Epithelial cell of esophagus (primary cell): ENCODE data around the gene HSPA1A.
"Not testable (repeated sequence)": the region's sequence is repeated elsewhere in the genome, so short reads cannot be mapped to it uniquely, and the experiment has no call there.

Experiments
- DNase-seq: peaks from one replicate; pipeline ENCODE4 v3.0.0; 2010; ENCODE audit warnings: low read depth
- H3K4me3 ChIP-seq: 2 replicates; pipeline ENCODE4 v1.5.1; 2011; ENCODE audit warnings: mild to moderate bottlenecking, low read length, control low read depth
- CTCF ChIP-seq: IDR thresholded peaks from 2 replicates; pipeline ENCODE4 v1.5.1; 2011; ENCODE audit warnings: low read depth, mild to moderate bottlenecking, low read length, control low read depth, inconsistent platforms; ENCODE audit not compliant: insufficient read depth; ENCODE audit errors: missing control alignments

The HSPA1A gene

DNA sequence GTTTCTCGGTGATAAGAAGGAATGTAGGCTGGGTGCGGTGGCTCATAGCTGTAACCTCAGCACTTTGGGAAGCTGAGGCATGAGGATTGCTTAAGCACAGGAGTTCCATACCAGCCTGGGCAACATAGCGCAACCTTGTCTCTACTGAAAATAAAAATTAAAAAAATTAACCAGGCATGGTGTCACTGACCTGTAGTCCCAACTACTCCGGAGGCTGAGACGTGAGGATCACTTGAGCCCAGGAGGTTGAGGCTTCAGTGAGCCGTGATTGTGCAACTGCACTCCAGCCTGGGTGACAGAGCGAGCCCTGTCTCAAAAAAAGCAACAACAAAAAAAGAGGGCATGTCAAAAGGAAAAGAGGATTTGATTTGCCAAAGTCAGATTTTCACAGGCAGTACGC, 43.4 kb downstream of the HSPA1A start:
- no peak for TF ChIP-seq CTCF
- DNase-seq, result no peak
- H3K4me3 ChIP-seq, result no peak overlapping the region

GRCh38 chr6:31859923-31860322, 44.6 kb downstream of the HSPA1A start:
- no peak for TF ChIP-seq CTCF
- no peak overlapping the region for H3K4me3 ChIP-seq
- DNase-seq, result no peak

- no peak for TF ChIP-seq CTCF
- no peak for DNase-seq
Measured at GRCh38 chr6:31860349-31860748, 45.0 kb downstream of the HSPA1A start.

DNA sequence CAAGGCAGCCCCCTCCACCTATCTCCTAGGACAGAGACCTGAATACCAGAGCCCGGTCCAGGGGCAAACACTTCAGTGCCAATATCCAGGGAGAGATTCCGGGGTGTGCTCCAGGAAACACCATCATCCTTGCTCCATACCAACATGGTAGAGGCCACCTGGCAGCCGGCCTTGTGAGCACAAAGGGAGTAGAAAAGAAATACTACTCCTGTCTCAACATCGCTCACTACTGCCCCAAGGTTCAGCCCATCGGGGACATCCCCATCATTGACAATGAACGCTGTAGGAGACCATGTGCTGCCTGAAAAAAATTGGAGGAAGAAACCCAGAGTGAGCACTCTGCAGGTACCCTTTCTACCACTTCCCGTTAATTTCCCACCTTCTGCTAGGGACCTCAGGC, 45.8 kb downstream of the HSPA1A start:
- no peak overlapping the region for H3K4me3 ChIP-seq
- no peak for DNase-seq
- no peak for TF ChIP-seq CTCF

More at GRCh38 chr6:31860349-31860748, 45.0 kb downstream of the HSPA1A start:
- no peak overlapping the region for H3K4me3 ChIP-seq

- peak overlapping the region; percentile 92 for H3K4me3 ChIP-seq
- TF ChIP-seq CTCF, result no peak
- no peak for DNase-seq
Measured at GRCh38 chr6:31861919-31862343, 46.6 kb downstream of the HSPA1A start.

GRCh38 chr6:31862344-31863235, 47.2 kb downstream of the HSPA1A start, which contains the start of gene NEU1:
Gene NEU1, minus strand, starts transcription at chr6:31862821. Its CDS starts 45 bp downstream, at chr6:31862776.
- H3K4me3 ChIP-seq, result peak within 1 kb of the TSS; percentile 92
- peak; percentile 100 for DNase-seq
- no peak for TF ChIP-seq CTCF

DNA sequence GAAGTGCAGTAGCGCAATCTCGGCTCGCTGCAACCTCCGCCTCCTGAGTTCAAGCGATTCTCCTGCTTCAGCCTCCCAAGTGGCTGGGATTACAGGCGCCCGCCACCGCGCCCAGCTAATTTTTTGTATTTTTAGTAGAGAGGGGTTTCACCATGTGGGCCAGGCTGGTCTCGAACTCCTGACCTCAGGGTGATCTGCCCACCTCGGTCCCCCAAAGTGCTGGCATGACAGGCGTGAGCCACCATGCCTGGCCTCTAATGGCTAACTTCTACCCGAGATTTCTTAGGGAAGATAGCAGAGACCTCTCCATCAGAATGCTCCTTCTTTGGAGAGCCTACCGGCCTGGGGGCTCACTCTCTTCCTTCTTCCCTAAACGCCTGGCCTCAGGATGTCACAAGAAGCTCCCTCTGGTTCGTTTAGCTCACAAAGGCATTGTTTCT, 48.8 kb downstream of the HSPA1A start:
- peak overlapping the region; percentile 67 for H3K4me3 ChIP-seq
- not testable (repeated sequence) for DNase-seq
